Measurements from ENCODE around the gene UIMC1.

DNA sequence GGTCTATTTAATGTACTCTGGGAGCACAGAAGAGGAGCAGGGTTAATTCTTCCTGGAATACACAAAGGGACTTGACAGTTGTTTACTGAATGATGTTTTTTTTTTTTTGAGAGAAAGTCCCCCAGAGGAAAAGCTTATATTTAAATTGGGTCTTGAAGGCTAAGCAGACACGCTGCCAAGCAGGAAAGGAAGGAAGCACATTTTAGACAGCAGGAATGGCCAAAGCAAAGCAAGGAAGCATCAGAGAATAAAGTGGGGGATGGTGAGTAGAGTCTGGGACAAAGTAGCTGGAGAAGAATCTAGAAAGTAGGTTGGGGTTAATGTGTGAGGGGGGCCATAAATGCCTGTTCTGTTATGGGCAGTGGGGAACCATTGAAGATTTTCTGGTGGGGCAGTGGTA is 37.4 kb upstream of the UIMC1 start:
- TF ChIP-seq ZNF883 (CRISPR knock-in tag; IDR thresholded peaks at IDR 0.05; ENCODE audit: not compliant biosample characterization) (no peak), ZBTB40 (IDR thresholded peaks at IDR 0.05) (no peak), ZBTB40 (CRISPR knock-in tag; IDR thresholded peaks at IDR 0.05) (no peak), ZNF749 (CRISPR knock-in tag; IDR thresholded peaks at IDR 0.05; ENCODE audit: borderline replicate concordance) (no peak), ZSCAN31 (CRISPR knock-in tag; IDR thresholded peaks at IDR 0.05; ENCODE audit: low read depth) (no peak), USF2 (IDR thresholded peaks at IDR 0.05; ENCODE audit: low read depth, low read length) (no peak), USF2 (CRISPR knock-in tag; IDR thresholded peaks at IDR 0.05; ENCODE audit: borderline replicate concordance) (no peak), HMGXB4 (CRISPR knock-in tag; IDR thresholded peaks at IDR 0.05; ENCODE audit: borderline replicate concordance in 1 of 2, low read depth in 1 of 2) (no peak)
